Neutrophil (primary cell): Measurements from ENCODE around the gene CMTM4.

Experiments
- H3K27ac ChIP-seq: fragments of 200-600 bp; sonication (generic); 2 replicates; pipeline ENCODE4 v1.5.1; 2016; ENCODE audit warnings: mild to moderate bottlenecking, moderate library complexity
- H3K27me3 ChIP-seq: fragments of 200-600 bp; sonication (generic); 2 replicates; pipeline ENCODE4 v1.6.0; 2016; ENCODE audit warnings: mild to moderate bottlenecking
- H3K36me3 ChIP-seq: fragments of 200-600 bp; sonication (generic); 2 replicates; pipeline ENCODE4 v1.5.1; 2017
- H3K4me1 ChIP-seq, 2 experiments: fragments of 200-600 bp in 1 of 2; sonication (generic) in 1 of 2; 1 replicate in 1 of 2; 2 replicates in 1 of 2; pipeline versions ENCODE4 v1.5.1 to v1.6.1; 2013 to 2016; ENCODE audit warnings: low read depth in 1 of 2, low read length in 1 of 2, mild to moderate bottlenecking in 1 of 2, moderate library complexity in 1 of 2; ENCODE audit not compliant: control insufficient read depth in 1 of 2, insufficient read depth in 1 of 2
- H3K4me3 ChIP-seq, 2 experiments: fragments of 200-600 bp in 1 of 2; sonication (generic) in 1 of 2; 1 replicate in 1 of 2; 2 replicates in 1 of 2; pipeline ENCODE4 v1.5.1; 2013 to 2016; ENCODE audit warnings: low read depth in 1 of 2, low read length in 1 of 2, mild to moderate bottlenecking in 1 of 2, moderate library complexity in 1 of 2
- H3K9me3 ChIP-seq: fragments of 200-600 bp; sonication (generic); 2 replicates; pipeline ENCODE4 v1.5.1; 2016
- CTCF ChIP-seq: fragments of 200-600 bp; sonication (generic); IDR thresholded peaks from 2 replicates; pipeline ENCODE4 v1.5.1; 2016; ENCODE audit warnings: antibody characterized with exemption

Gene CMTM4

DNA sequence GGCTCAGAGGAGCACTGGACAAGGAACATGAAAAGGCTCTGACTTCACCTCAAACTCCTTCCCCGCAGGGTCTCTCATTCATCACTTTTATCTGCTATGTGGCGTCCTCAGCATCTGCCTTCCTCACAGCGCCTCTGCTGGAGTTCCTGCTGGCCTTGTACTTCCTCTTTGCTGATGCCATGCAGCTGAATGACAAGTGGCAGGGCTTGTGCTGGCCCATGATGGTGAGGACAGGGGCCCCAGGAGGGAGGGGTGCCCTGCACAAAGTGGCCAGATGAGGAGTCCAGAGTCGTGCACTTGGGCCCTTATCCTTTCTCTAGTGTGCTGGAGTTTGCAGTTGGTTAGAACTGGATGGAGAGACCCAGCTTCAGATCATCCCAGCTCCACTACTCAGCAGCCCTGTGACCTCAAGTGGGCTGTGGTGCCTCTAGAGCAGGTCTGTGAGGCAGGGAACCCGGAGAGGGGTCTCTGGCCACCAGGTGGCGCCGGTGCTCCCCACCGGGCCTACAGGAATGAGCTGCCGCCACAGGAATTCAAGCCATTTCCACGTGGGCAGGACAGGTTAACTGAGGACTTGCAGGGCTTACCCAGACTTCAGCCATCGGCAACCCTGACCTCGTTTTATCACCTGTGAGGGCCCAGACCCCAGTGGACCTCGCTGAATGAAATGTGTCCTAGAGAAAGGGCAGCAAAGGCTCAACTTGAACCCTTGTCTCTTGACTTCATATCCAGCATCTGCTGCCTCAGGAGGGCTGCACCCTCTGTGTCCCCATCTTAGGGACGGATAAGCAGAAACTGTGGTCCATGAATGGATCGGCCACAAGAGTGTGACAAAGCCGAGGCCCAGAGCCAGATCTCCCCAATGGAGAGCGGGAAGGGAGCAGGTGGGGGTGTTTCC, 88.1 kb downstream of the CMTM4 start:
- peak; percentile 73 for TF ChIP-seq CTCF
- Histone ChIP-seq H3K27ac (peak overlapping the region; percentile 65), H3K4me1 (peaks cover 26 to 33% of the 10 kb centered on the region in 2 experiments), H3K4me3 (no peak overlapping the region), H3K36me3 (peaks cover 57% of the 10 kb centered on the region), H3K9me3 (no peaks in the 10 kb centered on the region), H3K27me3 (peaks cover 19% of the 10 kb centered on the region)

GRCh38 chr16:66605979-66606751, 90.4 kb downstream of the CMTM4 start:
- Histone ChIP-seq H3K27me3 (peaks cover 35% of the 10 kb centered on the region), H3K4me1 (peaks cover 26 to 34% of the 10 kb centered on the region in 2 experiments), H3K9me3 (no peaks in the 10 kb centered on the region), H3K27ac (peak overlapping the region; percentile 65), H3K4me3 (peak overlapping the region; percentile 66 to 89), H3K36me3 (peaks cover 34% of the 10 kb centered on the region)
- no peak for TF ChIP-seq CTCF

- Histone ChIP-seq H3K4me1 (peaks cover 26 to 34% of the 10 kb centered on the region in 2 experiments), H3K27me3 (peaks cover 35% of the 10 kb centered on the region), H3K4me3 (peak overlapping the region; percentile 66 to 89), H3K9me3 (no peaks in the 10 kb centered on the region), H3K36me3 (peaks cover 26% of the 10 kb centered on the region), H3K27ac (peak overlapping the region; percentile 65)
- TF ChIP-seq CTCF, result no peak
Observed at GRCh38 chr16:66605177-66605978, 91.2 kb downstream of the CMTM4 start.

- Histone ChIP-seq H3K27ac (peak within 1 kb of the TSS; percentile 65), H3K4me1 (peaks cover 26 to 34% of the 10 kb centered on the region in 2 experiments), H3K27me3 (peaks cover 37% of the 10 kb centered on the region)
Observed at GRCh38 chr16:66604376-66605176, 92.0 kb downstream of the CMTM4 start, which contains the start of gene CMTM3. Gene CMTM3 (plus strand): TSS chr16:66604704. CDS start chr16:66604806, 102 bp downstream.

More at GRCh38 chr16:66604376-66605176, 92.0 kb downstream of the CMTM4 start, which contains the start of gene CMTM3:
- H3K36me3 ChIP-seq, result peaks cover 18% of the 10 kb centered on the region
- peak within 1 kb of the TSS; percentile 66 to 89 for H3K4me3 ChIP-seq
- peak; percentile 82 for TF ChIP-seq CTCF
- H3K9me3 ChIP-seq, result no peaks in the 10 kb centered on the region
